Ureter (tissue), 1 donor: ENCODE measurements around the gene ADD1. TPM values are rescaled to one million over a fixed set of nuclear protein-coding genes. Genes with fewer than 3 reads are reported as not detected.

Experiments
- DNase-seq: peaks from one replicate; pipeline ENCODE4 v3.0.0-alpha.2; 2020; ENCODE audit warnings: low spot score
- total RNA-seq: library from RNA; stranded (reverse); gene quantifications from one replicate; pipeline ENCODE4 v1.2.4, GENCODE V29; 2023
- donor health status: DM: yes; HTN: yes; CAD: no.

Gene ADD1, protein sequence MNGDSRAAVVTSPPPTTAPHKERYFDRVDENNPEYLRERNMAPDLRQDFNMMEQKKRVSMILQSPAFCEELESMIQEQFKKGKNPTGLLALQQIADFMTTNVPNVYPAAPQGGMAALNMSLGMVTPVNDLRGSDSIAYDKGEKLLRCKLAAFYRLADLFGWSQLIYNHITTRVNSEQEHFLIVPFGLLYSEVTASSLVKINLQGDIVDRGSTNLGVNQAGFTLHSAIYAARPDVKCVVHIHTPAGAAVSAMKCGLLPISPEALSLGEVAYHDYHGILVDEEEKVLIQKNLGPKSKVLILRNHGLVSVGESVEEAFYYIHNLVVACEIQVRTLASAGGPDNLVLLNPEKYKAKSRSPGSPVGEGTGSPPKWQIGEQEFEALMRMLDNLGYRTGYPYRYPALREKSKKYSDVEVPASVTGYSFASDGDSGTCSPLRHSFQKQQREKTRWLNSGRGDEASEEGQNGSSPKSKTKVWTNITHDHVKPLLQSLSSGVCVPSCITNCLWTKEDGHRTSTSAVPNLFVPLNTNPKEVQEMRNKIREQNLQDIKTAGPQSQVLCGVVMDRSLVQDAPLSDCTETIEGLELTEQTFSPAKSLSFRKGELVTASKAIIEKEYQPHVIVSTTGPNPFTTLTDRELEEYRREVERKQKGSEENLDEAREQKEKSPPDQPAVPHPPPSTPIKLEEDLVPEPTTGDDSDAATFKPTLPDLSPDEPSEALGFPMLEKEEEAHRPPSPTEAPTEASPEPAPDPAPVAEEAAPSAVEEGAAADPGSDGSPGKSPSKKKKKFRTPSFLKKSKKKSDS
- 416 TPM for total RNA-seq

DNA sequence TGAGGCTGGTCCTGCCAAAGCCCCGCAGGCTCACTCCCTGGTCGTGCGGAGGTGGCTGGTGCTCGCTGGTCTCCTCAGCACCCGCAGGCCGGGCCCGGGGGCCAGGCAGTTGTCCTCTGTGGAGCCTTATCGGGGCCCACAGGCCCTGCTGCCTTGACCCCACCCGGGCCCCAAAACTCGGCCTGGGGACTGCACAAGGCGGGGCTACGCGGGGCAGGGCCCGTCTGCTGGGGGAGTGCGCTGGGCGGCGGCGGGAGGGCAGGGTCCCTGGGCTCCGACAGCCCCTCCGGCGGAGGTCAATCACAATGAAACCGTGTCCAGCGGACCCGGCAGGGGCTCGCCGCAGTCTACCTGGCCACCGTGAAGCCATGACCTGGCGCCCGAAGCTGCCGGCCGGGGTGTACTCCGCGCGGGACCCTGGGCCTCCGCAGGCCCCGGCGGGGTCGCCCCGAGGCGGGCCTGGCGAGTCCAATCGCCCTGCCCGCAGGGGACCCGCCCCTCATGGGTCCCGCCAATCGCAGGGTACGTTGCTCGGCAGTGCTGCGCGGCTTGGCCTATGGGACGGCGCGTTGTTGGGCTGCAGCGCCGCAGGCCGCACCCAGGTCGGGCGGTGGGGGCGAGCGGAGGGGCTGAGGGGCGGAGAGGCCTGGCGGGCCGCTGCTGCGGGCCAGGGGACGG, at the start of gene ADD1:
TSS of gene ADD1 (plus strand) at position 582 of the 678 bp plus-strand sequence. CDS start 32,072 bp downstream, outside the sequence.
- DNase-seq: peak; percentile 95

DNA sequence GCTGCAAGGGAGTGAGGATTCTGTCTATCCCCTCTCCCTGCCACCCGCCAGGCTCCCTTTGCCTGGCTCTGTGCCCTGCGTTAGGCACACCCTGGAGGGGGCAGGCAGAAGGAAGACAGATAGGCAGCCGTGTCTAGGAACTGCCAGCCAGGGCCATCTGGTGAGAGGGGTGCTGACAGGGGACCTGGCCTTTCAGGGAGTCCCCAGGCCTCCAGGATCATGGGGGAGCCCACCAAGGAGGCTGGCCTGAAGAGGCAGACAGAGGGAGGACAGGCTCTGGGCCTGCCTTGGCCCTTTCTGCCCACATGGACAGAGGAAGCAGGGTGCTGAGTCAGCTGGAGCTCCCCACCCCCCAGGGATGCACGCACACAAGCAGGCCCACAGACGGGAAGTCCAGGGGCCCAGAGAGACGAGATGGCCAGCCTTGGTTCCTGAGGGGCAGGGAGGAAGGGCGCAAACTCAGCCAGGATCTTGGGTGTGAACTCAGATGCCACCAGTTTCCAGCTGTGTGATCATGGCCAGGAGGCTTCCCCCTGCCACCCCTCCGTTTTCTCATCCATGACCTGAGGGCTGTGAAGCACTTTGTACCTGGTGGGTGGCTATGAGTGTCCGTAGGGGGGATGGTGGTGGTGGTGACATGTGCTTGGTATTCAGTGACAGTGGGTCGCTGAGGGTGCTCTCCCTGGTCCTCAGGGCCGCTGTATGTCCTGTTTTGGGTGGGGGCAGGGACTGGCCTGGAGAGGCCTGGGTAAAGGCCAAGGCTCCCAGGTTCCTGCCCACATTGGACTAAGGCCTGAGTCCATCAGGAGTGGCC, 49.0 kb upstream of the ADD1 start:
- peak; percentile 74 for DNase-seq

DNA sequence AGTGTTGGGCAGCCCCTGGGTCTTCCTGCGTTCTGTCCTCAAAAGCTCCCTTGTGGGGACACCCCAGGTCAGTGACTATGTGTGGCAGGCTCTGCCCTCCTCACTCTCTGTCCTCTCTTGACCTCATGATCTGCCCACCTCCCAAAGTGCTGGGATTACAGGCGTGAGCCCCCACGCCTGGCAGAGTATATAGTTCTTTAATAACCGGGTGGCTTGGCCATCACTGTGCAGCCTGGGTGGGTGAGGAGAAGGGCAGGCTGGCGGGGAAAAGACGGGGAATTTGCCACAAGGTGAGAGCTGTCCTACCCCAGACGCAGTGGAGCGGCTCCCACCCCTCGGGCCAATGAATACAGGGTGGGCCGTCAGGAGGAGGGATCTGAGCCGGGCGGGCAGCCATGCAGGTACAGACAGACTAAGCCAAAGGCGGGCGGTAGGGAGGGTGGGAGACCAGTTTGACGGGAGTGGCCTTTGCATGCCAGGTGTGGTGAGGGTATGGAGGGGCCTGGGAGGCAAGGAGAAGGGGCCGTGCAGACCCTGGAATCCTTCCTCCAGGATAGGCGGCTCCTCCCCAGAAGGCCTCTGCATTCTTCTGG, 48.2 kb upstream of the ADD1 start:
- DNase-seq: peak; percentile 56

DNA sequence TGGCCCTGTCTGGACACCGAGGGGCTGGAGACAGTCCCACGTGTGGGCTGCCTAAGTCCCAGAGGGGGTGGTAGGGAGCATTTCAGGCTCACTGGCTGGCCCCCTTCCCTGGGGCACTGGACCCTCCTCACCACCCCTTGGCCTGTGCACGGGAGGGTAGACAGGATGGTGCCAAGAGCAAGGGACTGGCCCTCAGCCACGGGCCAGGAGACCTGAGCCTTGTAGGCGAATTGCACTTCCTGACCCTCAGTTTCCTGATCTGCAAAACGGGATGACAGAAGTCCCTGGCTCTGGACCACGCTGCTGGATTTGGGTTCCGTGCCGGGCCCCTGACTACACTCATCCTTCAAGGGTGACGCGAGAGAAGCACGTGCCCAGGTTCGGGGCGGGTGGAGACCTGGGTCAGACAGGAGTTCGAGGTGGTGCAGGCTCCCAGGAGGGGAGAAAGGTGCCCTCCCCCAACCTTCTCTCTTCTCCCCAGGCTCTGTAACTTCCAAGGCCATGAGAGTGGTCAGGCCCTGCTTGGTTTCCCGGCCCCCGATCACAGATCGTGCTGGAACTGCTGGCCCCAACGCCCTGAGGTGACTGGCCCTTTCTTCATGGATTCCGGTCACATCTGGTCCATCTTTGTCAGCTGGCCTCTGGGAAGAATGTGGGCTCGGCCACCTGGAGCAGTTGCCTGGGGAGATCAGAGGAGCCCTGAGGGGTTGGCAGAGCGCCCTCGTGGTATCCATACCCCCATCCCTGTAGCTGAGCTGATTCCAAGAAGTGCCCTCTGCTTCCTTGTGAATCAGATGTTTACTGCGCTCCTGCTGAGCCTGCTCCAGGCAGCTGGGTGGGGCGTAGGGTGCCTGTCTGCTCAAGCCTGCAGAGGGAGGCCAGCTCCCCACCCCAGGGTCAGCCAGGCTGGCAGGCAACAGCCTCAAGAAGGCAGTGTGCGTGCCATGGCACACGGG, 47.5 kb upstream of the ADD1 start:
- peak; percentile 88 for DNase-seq

DNA sequence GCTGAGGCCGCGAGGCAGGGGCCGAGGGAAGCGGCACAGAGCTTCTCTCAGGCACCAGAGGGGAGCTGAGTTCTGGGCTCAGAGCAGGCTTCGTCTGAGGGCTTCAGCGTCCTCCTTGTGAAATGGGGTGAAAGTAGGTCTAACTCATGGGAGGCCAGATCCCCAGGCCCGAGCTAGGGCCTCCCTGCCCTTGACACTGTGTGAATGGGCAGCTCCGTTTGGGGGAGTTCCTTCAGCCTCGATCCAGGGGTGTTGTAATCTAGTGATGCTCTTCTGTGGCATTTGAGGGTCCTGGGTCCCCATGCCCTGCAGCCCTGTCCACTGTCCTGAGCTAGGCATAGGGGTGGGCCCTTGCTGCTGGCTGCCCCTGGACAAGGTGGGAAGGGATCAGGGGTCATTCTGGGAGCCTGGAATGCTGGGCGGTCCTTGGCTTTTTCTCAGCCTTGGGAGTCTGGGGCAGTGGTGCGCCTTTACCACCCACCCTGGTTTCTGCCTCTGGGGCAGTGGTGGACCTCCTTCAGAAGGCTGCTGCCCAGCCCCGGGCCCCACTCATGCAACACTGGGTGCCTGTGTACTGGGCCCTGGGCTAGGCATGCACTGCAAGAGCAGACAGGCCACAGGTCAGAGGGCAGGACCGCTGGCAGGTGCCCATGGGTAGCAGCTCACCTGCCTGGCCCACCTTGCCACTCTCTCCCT, 46.6 kb upstream of the ADD1 start:
- DNase-seq: no peak

DNA sequence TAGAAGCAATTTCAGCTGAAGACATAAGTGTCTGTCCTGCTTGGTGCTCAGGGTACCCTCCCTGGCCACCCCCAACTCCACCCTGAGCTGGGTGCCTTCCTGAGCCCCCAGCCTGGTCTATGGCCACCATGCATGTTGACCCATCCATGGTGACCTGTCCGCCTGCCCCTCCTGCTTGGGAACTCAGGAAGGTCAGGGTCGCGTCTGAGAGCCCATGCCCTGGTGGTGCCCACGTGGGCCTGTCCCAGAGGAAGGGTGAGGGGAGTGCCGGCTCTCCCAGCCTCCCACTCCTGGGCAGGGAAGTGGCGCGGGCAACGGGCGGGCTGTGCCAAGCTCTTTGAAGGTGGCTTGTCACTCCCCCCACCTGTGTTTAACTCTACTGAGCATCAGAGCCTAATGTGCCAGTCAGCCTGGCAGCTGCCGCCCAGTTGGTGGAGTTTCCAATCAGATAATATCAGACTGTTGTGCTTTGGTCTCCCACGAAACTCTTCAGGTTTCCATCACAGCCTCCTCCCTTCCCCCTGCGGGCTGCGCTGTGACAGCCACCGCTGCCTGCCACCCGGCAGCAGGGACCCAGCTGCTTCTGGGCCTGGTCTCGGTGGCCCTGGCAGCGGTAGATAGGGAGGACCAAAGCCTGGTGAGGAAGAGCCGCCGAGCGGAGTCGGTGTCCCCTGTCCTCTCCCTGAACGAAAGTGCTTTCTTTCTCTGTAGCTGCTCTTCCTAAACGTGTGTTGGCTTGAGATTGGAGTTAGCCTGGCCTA, 45.9 kb upstream of the ADD1 start:
- peak; percentile 63 for DNase-seq

DNA sequence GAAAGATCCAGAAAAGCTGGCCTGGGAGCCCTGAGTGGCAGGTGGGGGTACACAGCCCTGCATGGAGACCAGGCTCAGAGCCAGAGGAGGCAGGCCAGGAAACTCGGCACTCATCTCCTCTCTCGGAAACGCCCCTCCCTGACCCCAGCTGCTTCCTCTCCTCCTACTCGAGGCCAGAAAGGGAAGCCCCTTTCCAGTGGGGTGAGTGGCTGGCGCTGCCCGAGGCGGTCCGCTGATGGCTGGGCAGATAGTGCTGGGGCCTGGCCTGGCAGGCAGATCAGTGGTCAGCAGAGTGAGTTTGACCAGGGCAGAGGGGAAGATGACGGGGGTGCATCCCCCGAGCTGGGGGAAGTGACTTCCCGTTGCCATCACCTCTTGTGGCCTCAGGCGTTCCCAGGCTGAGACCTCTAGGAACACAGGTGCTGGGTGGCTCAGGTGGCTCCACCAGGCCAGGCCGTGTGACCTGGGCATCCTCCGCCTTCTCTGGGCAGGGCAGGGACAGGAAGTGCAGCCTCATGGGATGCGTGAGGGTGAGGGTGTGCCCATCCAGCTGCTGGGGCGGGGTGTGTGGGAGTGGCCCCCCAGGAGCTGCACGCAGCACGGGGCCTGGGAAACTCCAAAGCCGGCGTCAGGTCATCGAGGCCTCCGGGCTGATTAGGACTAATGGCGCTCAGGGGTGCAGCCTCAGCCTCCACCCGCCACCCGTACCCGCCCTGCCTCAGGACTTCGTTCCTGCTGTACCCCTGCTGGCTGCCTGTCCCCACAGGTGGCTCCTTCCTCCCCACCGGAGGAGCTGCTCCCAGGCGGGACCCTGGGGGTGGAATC, 45.0 kb upstream of the ADD1 start:
- peak; percentile 78 for DNase-seq

DNA sequence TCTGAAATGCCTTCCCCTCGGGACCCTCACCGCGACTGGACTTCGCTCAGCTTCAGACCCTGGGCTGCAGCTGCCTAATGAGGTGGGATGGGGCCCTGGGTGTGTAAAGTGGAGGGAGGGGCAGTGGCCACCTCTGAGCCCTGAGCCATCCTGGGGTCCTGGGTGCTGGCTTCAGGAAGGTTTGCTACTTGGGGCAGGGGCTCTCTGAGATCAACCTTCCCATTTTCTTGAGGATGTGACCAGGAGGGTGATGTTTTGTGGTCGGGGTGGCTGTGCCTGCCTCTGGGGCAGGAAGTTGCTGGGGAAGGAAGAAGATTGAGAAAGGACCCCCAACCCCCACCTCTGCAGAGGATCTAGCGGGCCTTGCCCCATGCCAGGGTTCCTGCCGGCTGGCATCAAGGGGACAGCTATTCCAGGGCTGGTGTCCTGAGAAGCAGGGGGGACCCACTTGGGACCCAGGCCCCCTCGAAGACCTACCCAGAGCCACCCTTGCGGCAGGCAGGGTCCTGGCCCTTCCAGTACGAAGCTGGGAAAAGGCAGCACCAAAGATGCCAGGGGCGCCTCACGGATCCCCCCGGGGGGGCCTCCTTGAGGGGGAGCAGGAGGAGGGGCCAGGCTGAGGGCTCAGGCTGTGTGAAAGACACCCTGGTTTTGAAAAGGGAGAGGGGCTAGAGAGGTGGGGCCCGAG, 44.3 kb upstream of the ADD1 start:
- DNase-seq: peak; percentile 47

DNA sequence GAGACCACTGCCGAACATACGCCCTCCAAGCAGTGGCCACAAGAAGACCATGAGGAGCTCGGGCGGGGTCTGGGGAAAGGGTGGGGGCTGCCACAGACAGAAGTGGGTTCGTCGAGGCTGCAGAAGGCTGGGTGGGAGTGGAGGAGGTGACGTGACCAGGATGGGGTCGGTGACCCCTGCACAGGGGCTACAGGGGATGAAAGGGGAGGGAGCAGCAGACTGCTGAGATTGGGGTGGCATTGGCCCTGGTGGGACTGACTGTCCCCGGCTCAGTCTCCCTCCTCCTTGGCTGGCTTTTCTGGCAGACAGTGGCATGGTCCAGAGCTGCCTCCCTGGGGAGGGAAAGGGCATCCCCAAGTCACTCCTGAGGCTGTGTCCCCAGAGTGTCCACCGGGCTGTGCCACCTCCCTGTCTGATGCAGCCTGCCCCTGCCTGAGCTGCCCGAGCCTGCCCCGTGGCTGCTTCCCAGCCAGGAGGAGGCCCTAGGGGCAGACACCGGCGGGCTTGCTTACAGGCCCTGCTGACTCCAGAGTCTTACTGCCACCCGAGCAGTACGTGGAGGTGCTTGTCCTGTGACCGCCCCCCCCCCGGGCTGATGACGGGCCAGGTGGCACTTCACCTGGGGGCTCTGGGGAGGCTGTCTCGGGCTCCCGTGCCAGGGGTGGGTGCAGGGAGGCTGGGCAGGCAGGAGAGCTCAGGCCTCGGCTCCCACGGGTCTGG, 43.5 kb upstream of the ADD1 start:
- peak; percentile 72 for DNase-seq

DNA sequence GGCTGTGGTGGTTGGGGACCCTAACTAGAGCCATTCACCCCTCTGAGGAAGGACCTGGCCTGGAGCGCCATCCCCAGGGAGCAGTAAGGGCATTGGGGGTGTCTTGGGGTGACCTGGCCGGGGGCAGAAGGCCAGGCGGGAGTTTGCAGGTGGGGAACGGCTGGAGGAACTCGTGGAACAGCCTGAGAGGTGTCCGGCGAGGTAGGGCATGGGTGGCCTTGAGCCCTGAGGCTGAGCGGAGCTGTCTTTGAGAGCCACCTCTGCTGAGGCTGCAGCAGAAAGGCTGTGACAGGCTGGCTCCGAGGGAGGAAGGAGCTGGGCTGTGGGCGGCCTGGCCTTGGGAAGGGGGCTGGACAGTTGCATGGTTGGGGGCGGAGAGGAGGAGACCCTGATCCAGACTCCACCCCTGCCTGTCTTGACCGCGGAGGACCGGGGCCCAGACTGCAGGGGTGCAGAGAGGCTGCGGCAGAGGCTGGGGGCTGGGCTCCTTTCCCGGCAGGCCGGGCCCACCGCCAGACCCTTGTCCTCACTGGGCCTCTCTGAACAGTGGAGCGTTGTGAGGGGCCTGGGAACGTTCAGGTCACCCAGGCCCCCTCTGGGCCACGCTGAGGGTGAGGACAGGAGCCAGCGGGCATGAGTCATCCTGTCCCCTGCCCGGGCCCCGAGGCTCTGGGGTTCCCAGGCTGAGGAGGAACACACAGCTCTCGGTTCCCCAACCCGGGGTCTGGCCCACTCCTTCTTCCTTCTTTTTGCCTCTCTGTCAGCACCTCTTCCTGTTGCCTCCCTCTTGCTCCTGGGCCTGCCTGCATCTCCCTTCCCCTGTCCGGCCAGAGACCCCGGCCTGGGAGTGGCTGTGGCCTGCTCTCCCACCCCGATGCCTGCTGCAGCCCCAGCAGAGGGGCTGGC, 42.7 kb upstream of the ADD1 start:
- DNase-seq: no peak

DNA sequence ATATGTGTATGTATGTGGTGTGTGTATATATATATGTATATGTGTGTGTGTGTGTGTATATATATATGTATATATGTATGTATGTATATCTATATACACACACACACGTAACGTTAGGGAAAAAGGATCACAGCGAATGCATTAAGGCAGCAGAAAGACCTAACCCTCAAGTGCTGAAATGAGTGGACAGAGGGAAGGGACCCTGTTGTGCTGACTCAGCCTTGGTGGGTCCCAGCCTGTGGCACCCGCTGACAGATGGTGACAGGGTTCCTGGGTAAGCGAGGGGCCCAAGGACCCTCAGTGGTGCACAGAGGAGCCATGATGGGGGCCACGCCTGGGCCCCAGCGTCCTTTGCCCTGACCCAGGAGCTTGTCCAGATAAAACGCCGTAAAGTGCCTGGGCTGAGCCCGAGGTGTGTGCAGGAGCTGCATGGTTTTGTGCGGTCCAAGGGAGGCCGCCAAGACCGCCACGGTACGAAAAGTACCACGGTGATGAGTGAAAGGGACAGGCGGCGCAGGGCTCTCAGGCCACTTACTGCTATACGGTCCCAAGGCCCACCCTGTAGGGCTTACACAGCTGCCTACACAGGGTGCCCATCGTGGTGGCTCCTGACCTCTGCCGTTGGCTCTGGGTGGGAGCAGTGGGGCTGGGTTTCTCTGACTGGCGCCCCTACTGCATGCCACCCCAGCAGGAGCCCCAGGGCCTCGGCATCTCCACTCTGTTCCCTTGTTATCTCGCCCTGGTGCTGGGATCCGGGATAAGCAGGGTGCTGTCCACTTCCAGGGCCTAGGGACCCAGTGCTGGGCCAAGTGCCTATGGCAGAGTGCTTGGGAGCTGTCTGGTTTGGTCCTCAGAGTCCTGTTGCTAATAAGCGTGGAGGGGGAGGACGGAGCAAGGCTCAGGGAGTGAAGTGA, 40.8 kb upstream of the ADD1 start:
- DNase-seq: no peak

DNA sequence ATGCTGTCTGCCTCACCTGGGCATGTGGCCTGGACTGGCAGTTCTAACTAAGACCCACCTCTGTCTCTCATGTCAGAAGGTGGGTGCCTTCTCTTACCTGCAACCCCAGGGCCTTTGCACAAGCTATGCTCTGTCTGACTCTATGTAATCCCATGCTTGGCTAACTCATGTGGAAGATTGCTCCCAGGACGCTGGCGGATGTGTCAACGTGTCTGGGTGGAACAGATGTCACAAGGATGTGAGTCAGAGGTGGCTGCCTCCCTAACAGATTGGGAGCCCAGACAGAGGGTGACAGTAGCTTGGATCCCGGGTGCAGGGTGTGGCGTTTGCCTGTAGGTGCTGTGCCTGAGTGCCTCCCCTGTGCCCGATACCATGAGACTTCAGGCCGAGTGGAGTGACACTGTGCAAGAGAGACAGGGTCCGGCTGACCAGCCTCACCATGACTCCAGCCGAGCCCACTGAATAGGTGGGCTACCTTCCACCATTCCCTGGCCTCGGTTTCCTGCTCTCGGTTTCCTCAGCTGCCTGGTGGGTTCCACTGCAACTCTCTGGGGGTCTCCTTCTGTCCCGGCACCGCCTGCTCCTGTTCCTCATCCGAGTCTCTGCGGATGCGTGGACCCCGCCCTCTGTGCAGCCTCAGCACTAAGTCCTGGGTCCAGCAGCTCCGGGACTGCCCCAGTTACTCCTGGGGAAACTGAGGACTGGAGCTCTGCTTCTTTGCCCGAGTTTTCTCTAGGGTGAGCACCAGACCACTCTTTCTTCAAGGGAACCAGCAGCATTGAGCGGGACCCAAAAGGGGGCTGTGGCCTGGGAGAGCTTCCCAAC, 39.8 kb upstream of the ADD1 start:
- no peak for DNase-seq

DNA sequence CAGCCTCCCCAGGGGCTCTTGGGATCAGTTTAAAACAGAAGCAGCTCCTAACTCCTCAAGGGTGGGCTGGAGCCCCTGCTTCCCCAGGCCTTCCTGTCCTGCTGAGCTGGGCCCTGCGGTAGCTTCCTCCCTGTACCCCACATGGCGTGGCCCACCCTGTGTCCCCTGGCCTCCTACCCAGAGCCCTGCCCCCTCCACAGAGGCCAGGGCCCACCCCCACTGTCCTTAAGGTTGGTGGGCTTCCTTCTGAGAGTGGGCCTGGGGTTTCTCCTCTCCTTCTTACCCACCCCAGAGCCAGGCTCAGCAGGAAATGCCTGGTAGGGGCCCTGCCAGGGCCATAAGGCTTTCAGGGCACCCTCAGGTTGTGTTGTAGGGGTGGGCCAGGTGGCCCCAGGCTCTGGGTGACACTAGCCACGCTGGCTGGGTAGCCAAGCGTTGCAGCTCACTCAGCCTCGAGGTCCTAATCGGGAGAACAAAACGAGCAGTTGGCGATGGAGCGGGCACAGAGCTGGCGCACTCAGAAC, 39.1 kb upstream of the ADD1 start:
- no peak for DNase-seq
